ENCODE data around the gene LRRC36.

LRRC36 gene

GRCh38 chr16:67326472-67327309 lies at the start of gene LRRC36, which contains the start of gene KCTD19:
Gene LRRC36, plus strand, starts transcription at chr16:67326815. Its CDS starts 48 bp downstream, at chr16:67326863.
Gene KCTD19, minus strand, starts transcription at chr16:67326741. Its CDS starts 34 bp downstream, at chr16:67326707.
- no peak for TF ChIP-seq ZNF274 (IDR thresholded peaks at IDR 0.05; ENCODE audit: low read depth, low read length)
- peak within 1 kb of the TSS; percentile 50; the same call in 1 of the 2 replicates for H3K4me3 ChIP-seq (ENCODE audit: low read length)

GRCh38 chr16:67277294-67277998 lies 49.2 kb upstream of the LRRC36 start:
- TF ChIP-seq ZNF274 (IDR thresholded peaks at IDR 0.05; ENCODE audit: low read depth, low read length): no peak
- H3K4me3 ChIP-seq (ENCODE audit: low read length): no peak overlapping the region

GRCh38 chr16:67277999-67278772 lies 48.4 kb upstream of the LRRC36 start:
- H3K4me3 ChIP-seq (ENCODE audit: low read length): peak overlapping the region; percentile 63; the same call in 1 of the 2 replicates
- TF ChIP-seq ZNF274 (IDR thresholded peaks at IDR 0.05; ENCODE audit: low read depth, low read length): no peak

GRCh38 chr16:67278773-67279295 lies 47.8 kb upstream of the LRRC36 start:
- H3K4me3 ChIP-seq (ENCODE audit: low read length): peak overlapping the region; percentile 63; the same call in 1 of the 2 replicates

GRCh38 chr16:67279296-67280089 lies 47.1 kb upstream of the LRRC36 start, which contains the start of gene PLEKHG4:
Gene PLEKHG4, plus strand, starts transcription at chr16:67279532. Its CDS starts 513 bp downstream, at chr16:67280045.
- TF ChIP-seq ZNF274 (IDR thresholded peaks at IDR 0.05; ENCODE audit: low read depth, low read length): no peak
- peak within 1 kb of the TSS; percentile 63; the same call in 1 of the 2 replicates for H3K4me3 ChIP-seq (ENCODE audit: low read length)

More at GRCh38 chr16:67278773-67279295, 47.8 kb upstream of the LRRC36 start:
- no peak for TF ChIP-seq ZNF274 (IDR thresholded peaks at IDR 0.05; ENCODE audit: low read depth, low read length)

- TF ChIP-seq ZNF274 (IDR thresholded peaks at IDR 0.05; ENCODE audit: low read depth, low read length): no peak
- H3K4me3 ChIP-seq (ENCODE audit: low read length): no peak overlapping the region
Observed at GRCh38 chr16:67280090-67281015, 46.3 kb upstream of the LRRC36 start.

GRCh38 chr16:67281536-67282446 lies 44.8 kb upstream of the LRRC36 start:
- TF ChIP-seq ZNF274 (IDR thresholded peaks at IDR 0.05; ENCODE audit: low read depth, low read length): no peak
- no peak overlapping the region for H3K4me3 ChIP-seq (ENCODE audit: low read length)

GRCh38 chr16:67282447-67282805 lies 44.2 kb upstream of the LRRC36 start:
- no peak overlapping the region for H3K4me3 ChIP-seq (ENCODE audit: low read length)
- TF ChIP-seq ZNF274 (IDR thresholded peaks at IDR 0.05; ENCODE audit: low read depth, low read length): no peak

GRCh38 chr16:67283039-67283825 lies 43.4 kb upstream of the LRRC36 start:
- TF ChIP-seq ZNF274 (IDR thresholded peaks at IDR 0.05; ENCODE audit: low read depth, low read length): no peak
- H3K4me3 ChIP-seq (ENCODE audit: low read length): no peak overlapping the region

GRCh38 chr16:67283826-67284555 lies 42.6 kb upstream of the LRRC36 start:
- no peak overlapping the region for H3K4me3 ChIP-seq (ENCODE audit: low read length)
- no peak for TF ChIP-seq ZNF274 (IDR thresholded peaks at IDR 0.05; ENCODE audit: low read depth, low read length)

Measured in GM08714 (cell line).